LNCaP clone FGC (cell line): ENCODE results near the gene TENM4.
A peak's percentile ranks its signal among the peaks of the same experiment; 100 is the strongest.

Source experiments
- DNase-seq: peaks from one replicate; pipeline ENCODE4 v3.0.0-alpha.2; 2011; ENCODE audit warnings: low read depth
- H3K4me3 ChIP-seq: 2 replicates; pipeline ENCODE4 v1.5.1; 2011; ENCODE audit warnings: mild to moderate bottlenecking, low read depth, low read length, control low read depth
- TF ChIP-seq, protein P1 (sequence below): IDR thresholded peaks from 2 replicates; pipeline ENCODE4 v1.5.1; 2012; ENCODE audit warnings: mild to moderate bottlenecking; ENCODE audit not compliant: control insufficient read depth, insufficient read depth; ENCODE audit errors: extremely low read depth

The TENM4 gene

DNA sequence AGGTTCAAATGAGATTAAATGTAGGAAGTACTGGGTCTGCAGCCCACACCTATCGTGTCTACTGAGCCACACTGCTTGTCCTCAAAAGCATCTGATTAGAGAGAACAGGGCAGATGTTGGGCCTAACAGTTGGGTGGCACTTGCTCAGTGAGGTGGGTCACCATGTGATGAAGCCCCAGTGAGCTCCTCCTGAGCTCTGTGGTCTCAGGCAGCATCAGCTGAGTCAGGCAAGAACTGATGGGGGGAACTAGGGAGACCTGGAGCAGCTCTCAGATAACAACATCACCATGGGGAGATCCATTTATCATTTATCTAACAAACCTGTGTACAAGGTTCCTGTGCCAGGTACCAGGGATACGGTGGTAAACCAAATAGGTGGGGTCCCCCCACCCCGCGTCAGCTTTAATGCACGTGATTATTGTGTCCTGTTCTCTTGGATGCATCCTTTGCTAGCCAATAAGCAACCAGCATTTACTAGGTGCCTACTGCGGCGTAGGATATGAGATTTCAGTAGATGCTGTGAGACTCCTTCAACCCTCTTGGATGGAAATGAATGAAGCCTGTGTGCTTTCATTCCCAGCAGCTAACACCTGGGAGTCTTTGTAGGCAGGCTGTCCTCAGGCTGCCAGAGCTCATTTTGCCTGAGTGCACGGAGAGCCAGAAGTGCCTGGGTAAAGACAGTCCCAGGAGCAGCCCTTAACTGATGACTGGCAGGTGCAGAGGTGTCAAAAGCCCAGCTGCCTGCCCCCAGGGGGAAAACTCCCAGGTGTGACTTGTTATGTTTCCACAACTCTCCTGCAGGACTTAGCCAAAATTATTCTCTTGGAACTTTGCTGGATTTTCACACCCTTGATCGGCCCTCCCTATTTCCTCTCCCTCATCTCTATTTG is 792.6 kb downstream of the TENM4 start:
- DNase-seq = no peak
- H3K4me3 ChIP-seq = no peak overlapping the region
- TF ChIP-seq, protein P1, sequence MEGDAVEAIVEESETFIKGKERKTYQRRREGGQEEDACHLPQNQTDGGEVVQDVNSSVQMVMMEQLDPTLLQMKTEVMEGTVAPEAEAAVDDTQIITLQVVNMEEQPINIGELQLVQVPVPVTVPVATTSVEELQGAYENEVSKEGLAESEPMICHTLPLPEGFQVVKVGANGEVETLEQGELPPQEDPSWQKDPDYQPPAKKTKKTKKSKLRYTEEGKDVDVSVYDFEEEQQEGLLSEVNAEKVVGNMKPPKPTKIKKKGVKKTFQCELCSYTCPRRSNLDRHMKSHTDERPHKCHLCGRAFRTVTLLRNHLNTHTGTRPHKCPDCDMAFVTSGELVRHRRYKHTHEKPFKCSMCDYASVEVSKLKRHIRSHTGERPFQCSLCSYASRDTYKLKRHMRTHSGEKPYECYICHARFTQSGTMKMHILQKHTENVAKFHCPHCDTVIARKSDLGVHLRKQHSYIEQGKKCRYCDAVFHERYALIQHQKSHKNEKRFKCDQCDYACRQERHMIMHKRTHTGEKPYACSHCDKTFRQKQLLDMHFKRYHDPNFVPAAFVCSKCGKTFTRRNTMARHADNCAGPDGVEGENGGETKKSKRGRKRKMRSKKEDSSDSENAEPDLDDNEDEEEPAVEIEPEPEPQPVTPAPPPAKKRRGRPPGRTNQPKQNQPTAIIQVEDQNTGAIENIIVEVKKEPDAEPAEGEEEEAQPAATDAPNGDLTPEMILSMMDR = no peak

DNA sequence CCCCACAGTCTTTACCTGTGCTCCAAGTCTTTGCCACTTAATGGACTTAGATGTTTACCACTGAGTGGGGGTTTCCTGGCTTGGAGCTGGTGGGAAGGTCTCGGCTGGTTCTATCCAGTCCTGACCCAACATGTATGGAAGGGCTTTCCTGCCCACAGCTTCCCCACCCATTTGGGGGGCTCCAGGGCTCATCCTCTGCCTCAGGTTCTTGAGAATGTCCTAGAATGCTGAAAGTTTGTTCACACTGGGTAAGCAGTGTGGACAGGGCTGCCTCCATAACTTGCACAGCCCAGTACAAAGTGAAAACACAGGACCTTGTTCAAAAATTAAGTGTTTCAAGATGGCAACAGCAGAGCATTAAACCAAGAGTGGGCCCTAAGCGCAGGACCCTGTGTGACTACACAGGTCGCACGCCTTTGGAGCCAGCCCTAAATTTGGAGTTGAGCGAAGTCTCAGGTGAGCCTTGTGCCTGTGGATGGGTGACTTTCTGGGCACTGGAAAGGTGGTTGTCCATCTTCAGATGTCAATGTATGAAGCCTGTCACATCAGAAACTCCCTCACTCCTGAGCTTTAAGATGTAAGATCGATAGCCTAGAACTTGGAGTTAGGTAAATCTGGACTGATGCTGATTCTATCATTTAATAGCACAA is 793.4 kb downstream of the TENM4 start:
- DNase-seq = no peak
- TF ChIP-seq, protein P1 = no peak
- no peak overlapping the region for H3K4me3 ChIP-seq

DNA sequence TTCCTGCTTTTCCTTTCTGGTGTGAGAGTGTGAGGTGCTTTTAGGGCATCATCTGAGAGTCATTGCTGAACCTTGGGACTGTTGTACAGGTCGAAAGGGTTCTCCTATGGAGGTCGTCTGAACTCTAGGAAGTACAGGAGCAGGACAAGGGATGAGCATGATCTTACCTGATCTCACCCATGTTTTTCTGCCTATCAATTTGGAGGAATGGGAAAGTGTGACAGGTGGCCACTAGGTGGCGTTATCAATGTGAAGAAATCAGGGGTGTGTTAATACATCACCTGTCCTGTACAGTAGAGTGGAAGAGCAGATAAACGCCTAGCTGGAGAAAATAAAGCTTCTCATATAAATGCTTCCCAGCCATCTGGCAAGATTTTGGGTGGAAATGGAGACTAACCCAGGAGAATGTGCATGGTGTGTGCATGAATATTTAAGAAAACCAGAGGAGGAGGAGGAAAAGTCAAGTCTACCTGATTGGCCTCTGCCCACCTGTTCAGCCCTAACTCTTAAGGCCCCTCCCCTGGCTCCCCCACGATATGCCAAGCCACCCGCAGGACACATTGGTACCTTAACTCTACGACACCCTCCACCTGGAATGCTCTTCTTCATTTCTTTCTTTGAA is 794.2 kb downstream of the TENM4 start:
- no peak overlapping the region for H3K4me3 ChIP-seq
- peak; percentile 34 for DNase-seq
- TF ChIP-seq, protein P1 = peak; percentile 94

DNA sequence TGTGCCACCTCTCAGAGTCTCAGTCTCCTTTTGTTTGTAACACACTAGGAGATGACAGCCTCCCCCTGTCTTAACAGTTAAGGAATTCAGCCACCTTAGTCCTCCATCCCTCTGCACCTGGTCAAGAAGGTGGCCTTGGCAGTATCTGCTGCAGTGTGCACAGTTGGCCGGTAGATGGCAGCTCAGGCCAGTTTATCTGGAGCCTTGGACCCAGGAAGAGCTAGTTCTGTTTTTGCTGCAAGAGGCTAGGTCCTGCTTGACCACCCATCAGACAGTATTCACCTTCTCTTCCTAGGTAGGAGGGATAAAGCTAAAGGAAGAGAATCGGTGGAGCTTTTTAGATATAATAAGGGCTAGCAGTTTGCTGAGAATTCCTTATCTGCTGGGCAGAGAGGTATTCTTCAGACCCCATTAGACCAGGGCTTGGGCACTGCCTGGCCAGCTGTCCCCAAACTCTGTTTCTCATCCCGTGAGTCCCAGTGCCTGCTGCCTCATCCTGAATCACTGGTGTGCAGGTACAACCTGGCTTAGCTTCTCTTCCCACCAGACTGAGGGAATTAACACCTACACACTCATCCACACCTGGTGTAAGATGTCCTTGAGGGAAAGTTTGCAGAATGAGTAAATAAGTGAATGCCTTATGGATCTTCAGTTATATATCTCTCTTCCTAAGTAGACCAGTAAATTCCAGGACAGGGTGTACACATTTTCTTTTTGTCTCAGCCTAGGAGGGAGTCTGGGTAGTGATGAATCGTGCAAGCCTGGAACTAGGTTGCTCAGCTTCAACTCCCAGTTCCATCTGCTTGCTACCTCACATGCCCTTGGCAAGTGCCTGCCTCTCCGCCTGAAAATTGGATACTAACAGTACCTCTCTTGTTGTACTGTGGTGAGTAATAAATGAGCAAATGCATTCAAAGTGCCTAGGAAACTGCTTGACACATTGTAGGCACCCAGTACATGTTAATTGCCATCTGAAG is 795.3 kb downstream of the TENM4 start:
- H3K4me3 ChIP-seq = no peak overlapping the region
- DNase-seq = peak; percentile 33
- TF ChIP-seq, protein P1 = peak; percentile 99

DNA sequence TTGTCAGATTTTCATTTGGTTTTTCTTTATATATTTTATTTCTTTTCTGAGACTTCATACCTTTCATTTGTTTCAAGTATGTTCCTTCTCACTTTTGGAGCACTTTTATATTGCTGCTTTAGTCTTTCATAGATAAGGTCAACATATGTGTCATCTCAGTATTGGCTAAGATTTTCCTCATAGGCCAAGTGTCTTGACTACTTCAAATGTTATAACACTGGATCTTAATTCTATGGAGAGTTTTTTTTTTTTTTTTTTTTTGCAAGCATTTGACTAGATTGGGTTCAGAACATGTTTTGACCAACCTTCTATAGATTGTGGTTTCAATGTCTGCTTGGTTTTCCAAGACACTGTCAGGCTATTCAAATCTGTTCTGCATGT is 797.2 kb downstream of the TENM4 start:
- DNase-seq = no peak
- no peak overlapping the region for H3K4me3 ChIP-seq
- TF ChIP-seq, protein P1 = no peak

DNA sequence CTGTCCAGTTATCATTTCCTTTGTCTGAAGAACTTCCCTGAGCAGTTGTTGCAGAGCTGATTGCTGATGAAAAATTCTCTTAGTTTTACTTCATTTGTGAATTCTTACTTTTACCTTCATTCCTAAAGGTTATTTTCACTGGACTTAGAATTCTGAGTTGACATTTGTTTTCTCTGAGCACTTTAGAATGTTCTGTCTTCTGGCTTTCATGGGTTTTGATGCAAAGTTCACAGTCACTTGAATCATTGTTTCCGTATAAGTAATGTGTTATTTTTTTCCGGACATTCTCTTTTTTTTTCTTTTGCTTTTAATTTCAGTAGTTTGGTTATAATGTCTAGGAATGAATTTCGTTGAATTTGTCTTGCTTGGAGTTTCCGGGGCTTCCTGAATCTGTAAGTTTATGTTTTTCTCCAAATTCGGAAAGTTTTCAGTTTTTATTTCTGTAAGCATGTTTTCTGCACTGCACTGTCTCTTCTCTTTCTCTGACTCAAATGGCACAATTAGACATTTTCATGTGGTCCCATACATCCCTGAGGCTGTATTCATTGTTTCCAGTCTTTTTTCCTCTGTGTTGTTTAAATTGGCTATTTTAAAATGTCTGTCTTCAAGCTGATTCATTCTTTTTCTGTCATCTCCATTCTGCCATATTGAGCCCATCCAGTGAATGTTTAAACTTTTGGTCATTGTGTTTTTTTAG is 797.7 kb downstream of the TENM4 start:
- no peak overlapping the region for H3K4me3 ChIP-seq
- TF ChIP-seq, protein P1 = no peak
- DNase-seq = no peak
